HG02571 (cell line): ENCODE measurements around the gene CALHM3.

Experiments
- ATAC-seq: cut with Tn5 transposase; IDR thresholded peaks from one replicate; pipeline ENCODE4 v1.9.1; 2021; ENCODE audit warnings: mild to moderate bottlenecking, moderate library complexity; ENCODE audit not compliant: unreplicated experiment

CALHM3 gene

GRCh38 chr10:103451091-103451813 lies 27.8 kb downstream of the CALHM3 start:
- no peak for ATAC-seq

GRCh38 chr10:103450201-103450695 lies 28.8 kb downstream of the CALHM3 start:
- no peak for ATAC-seq

DNA sequence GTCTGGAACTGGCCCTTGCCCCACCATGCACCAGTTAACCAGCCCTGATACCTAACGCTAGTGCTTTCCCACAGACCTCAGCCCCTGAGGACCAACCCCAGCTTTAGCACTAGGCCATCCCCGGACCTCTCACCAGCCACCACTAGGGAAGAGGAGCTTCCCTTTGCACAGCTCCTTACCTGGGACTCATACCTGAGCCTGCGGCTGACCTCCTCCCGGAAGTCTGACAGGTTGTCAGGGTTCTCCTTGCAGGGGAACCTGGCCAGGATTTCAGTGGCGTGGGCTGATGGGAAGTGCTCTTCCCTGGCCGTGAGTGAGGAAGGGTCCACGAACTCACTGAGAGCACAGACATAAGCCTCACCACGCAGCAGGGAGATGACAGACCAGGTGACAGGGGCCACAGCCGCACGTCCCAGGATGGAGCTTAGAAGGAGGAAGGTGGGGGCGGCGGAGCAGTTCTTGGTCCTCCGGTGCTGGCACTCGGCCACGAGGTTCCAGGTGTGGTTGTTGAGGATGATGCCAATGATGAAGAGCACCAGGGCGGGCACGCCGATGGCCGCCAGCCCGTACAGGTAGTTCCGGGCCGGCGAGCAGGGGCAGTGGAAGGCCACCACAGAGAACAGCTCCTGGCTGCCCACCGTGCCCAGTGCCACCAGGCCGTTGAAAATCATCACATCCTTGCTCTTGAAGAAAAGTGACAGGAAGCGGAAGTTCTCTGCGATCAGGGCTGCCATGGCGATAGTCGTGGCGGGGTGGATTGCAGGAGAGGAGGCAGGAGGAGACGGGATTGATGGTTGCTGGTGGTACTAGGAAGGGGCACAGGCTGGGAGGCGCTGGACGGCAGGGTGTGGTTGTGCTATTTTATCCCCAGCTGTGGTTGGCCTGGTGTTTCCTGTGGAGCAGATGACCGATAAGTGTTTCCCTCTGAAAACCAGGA lies 29.6 kb downstream of the CALHM3 start:
- no peak for ATAC-seq

DNA sequence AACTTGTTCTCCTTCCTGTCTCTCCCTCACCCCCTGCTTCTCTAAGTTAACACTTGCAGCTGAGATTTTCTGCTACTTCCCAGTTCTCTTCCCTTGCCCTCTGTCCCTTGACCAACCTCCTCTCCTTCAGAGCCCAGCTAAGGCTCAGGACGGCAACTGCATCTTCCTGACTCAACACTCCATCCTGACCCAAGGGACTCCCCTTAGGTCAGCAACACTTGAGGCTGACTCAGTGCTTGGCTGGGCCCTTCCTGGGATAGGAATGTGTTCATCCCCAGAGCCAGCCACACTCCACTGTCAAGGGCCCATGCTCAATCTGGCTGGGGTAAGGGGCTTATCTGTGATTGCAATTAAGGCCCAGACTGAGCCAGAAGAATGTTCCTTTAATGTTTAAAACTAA lies 30.3 kb downstream of the CALHM3 start:
- no peak for ATAC-seq

GRCh38 chr10:103447187-103447586 lies 31.9 kb downstream of the CALHM3 start:
- no peak for ATAC-seq

- no peak for ATAC-seq
Observed at GRCh38 chr10:103445767-103446567, 33.1 kb downstream of the CALHM3 start.

GRCh38 chr10:103445366-103445765 lies 33.7 kb downstream of the CALHM3 start:
- ATAC-seq, result no peak

GRCh38 chr10:103444478-103444877 lies 34.6 kb downstream of the CALHM3 start:
- ATAC-seq, result no peak

GRCh38 chr10:103443475-103444185 lies 35.4 kb downstream of the CALHM3 start:
- ATAC-seq, result no peak

DNA sequence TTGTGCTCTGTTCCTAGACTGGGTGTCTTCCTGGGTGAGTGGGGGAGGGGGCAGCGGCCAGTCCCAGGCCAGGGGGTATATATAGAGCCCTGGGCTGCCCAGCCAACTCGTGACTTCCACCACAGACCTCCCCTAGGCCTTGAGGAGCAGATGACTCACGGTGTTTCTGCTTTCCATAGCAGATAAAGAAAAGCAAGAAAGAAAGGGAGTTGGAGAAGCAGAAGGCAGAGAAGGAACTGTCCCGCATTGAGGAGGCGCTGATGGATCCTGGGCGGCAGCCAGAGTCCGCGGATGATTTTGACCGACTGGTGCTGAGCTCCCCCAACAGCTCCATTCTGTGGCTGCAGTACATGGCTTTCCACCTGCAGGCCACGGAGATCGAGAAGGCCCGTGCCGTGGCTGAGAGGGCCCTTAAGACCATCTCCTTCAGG lies 37.0 kb downstream of the CALHM3 start:
- ATAC-seq, result no peak

GRCh38 chr10:103441611-103442010 lies 37.4 kb downstream of the CALHM3 start:
- no peak for ATAC-seq

DNA sequence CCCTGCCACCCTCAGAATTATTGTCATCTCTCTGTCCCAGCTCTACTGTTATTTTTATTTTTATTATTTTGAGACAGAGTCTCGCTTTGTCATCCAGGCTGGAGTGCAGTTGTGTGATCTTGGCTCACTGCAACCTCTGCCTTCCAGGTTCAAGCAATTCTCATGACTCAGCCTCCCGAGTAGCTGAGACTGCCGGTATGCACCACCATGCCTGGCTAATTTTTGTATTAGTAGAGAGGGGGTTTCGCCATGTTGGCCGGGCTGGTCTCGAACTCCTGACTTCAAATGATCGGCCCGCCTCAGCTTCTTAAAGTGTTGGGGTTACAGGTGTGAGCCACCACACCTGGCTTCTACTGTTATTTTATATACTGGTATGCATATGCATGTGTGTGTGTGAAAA lies 37.8 kb downstream of the CALHM3 start:
- no peak for ATAC-seq

DNA sequence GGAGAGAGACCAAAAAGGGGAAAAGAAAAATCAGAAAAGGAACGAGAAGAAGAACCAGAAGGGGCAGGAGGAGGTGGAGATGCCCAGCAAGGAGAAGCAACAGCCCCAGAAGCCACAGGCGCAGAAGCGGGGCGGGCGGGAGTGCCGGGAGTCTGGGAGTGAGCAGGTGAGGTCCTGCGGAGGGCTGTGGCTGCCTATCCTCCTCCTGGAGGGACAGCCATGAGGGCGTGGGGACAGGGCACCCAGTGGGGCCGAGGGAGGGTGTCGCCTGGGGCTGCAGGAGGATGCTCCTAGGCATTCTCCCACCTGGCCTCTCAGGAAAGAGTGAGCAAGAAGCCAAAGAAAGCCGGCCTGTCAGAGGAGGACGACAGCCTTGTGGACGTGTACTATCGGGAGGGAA lies 38.6 kb downstream of the CALHM3 start:
- ATAC-seq, result no peak

DNA sequence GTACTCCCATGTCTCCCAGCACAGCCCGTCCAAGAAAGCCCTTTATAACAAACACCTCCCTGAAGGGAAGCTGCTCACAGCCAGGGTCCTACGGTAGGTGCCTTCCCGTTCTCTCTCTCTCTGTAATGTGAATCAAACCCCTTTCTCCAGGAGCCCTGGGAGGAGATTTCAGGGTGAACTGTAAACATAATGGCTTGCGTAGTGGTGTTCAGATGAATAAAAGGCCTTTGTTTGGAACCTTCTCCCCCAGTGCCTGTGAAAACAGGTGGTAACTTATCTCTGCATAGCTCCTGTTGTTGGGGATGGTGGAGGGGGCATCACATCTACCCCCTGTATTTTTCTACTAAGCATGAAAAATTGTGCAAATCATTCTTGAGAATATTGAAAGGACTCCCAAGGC lies 39.3 kb downstream of the CALHM3 start:
- no peak for ATAC-seq

DNA sequence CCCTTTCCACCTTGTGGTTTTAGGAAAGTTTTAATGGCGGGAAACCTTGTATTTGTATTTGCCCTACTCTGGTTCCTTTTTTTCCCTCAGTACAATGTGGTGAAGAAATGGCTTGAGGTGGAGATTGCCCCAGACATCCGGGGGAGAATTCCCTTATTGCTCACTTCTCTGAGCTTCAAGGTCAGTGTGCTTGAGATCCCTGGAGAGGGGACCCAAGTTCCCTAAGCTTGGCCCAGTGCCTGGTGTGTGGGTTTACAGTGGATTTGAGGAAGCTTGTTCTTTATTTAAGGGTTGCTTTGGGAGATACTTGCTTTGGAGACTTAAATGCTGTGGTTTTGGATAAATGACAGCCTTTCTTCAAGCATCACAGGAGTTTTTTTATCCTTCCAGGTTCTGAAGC lies 45.2 kb downstream of the CALHM3 start:
- no peak for ATAC-seq

DNA sequence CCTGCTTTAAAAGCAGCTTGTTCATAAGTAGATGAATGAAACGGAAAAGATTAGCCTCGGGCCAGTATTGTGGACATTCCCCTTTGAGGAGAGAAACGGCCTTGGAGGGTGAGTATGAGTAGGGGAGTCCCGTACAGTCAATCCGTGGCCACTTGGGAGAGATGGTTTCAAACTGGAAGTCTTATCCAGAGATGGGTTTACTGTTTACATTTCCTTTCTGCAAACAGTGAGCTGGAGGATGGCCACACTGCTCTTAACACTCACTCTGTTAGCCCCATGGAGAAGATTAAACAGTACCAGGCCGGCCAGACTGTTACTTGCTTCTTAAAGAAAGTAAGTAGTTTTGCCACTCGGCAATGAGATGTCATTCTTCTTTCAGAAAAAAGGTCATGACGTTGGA lies 47.1 kb downstream of the CALHM3 start:
- no peak for ATAC-seq

DNA sequence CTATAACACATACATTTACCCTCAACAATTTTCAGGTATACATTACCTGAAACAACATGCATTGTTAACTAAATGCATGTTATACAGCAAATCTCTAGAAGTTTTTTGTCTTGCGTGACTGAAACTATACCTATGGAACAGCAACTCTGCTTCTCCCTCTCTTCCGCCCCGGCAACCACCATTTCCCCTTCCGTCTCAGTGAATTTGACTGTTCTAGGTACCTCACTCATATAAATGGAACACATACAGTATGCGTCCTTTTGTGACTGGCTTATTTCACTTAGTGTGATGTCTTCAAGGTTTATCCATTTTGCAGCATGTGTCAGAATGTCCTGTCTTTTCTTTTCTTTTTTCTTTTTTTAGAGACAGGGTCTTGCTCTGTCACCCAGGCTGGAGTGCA lies 49.4 kb downstream of the CALHM3 start:
- no peak for ATAC-seq

DNA sequence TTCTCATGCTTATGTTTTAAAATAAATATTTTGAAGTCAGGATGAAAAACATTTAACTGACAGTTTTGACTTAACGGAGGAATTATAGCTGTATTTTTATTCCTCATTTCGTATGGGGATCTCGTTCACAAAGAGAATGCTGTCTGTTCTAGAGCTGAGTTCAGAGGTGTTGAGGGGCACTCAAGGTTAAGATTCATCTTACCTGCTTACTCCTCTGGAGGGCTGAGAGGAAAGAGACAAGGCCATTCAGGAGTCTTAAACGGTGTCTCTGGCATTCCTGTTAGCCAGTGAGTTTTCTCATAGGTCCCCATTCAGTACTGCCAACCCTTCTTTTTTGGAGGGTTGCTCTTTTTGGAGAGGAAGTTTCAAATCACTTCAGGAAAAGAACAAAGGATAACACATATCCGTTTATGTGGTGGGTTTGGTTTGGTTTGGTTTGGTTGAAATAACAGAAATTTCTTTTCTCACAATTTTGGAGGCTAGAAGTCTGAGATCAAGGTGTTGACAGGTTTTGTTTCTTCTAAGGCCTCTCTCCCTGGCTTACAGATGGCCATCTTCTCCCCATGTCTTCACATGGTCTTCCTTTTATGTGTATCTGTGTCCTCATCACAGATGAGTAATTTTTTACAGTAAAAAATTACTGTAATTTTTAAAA lies 49.9 kb downstream of the CALHM3 start:
- ATAC-seq, result no peak

DNA sequence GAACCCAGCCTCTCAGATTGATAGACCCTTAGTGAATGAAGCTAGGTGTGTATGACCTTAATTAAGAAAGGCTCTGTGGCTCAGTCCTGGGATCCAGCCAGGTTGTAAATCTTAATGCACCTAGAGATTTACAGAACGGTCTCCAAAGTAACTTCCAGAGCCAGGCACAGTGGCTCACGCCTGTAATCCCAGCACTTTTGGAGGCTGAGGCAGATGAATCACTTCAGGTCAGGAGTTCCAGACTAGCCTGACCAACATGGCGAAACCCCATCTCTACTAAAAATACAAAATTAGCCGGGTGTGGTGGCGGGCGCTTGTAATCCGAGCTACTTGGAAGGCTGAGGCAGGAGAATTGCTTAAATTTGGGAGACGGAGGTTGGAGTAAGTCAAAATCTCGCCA lies 51.2 kb downstream of the CALHM3 start:
- no peak for ATAC-seq

- ATAC-seq, result no peak
Observed at GRCh38 chr10:103423748-103424147, 55.3 kb downstream of the CALHM3 start.
